HK-2 (cell line): Measurements from ENCODE around the gene ACADVL.
"Not testable (repeated sequence)": the region's sequence is repeated elsewhere in the genome, so short reads cannot be mapped to it uniquely, and the experiment has no call there.

Source experiments
- DNase-seq: peaks from one replicate; pipeline ENCODE4 v3.0.0-alpha.2; 2018; ENCODE audit not compliant: unreplicated experiment

ACADVL gene

GRCh38 chr17:7235693-7236665 is 16.2 kb downstream of the ACADVL start:
- DNase-seq, result no peak

- no peak for DNase-seq
Observed at GRCh38 chr17:7236808-7237207, 17.1 kb downstream of the ACADVL start.

- no peak for DNase-seq
Observed at GRCh38 chr17:7237266-7237760, 17.6 kb downstream of the ACADVL start.

GRCh38 chr17:7237761-7238419 is 18.2 kb downstream of the ACADVL start:
- peak; percentile 77 for DNase-seq

- DNase-seq, result peak; percentile 53
Observed at GRCh38 chr17:7238420-7239090, 18.8 kb downstream of the ACADVL start.

- peak; percentile 99 for DNase-seq
Observed at GRCh38 chr17:7239091-7240027, 19.6 kb downstream of the ACADVL start, which contains the start of gene PHF23. PHF23 (minus strand) TSS chr17:7239457; CDS start chr17:7239279, 178 bp downstream.

- DNase-seq, result no peak
Observed at GRCh38 chr17:7240375-7240774, 20.6 kb downstream of the ACADVL start.

GRCh38 chr17:7241090-7241733 is 21.5 kb downstream of the ACADVL start:
- DNase-seq, result no peak

- DNase-seq, result peak; percentile 92
Observed at GRCh38 chr17:7241783-7242716, 22.3 kb downstream of the ACADVL start, which contains the start of gene GABARAP. GABARAP (minus strand) TSS chr17:7242449; CDS start chr17:7242330, 119 bp downstream.

- DNase-seq, result peak; percentile 91
Observed at GRCh38 chr17:7242717-7243452, 23.1 kb downstream of the ACADVL start.

GRCh38 chr17:7243453-7243729 is 23.7 kb downstream of the ACADVL start:
- DNase-seq, result no peak

- DNase-seq, result not testable (repeated sequence)
Observed at GRCh38 chr17:7243838-7244237, 24.1 kb downstream of the ACADVL start.

GRCh38 chr17:7246779-7247178 is 27.0 kb downstream of the ACADVL start:
- DNase-seq, result no peak

GRCh38 chr17:7248796-7249195 is 29.1 kb downstream of the ACADVL start:
- DNase-seq, result no peak

- DNase-seq, result no peak
Observed at GRCh38 chr17:7249214-7249613, 29.5 kb downstream of the ACADVL start.

GRCh38 chr17:7249830-7250229 is 30.1 kb downstream of the ACADVL start:
- no peak for DNase-seq

GRCh38 chr17:7250695-7251627 is 31.2 kb downstream of the ACADVL start:
- DNase-seq, result no peak
